SKM-1 (cell line): ENCODE measurements around the gene ZNF227.
"Not testable (repeated sequence)": the region's sequence is repeated elsewhere in the genome, so short reads cannot be mapped to it uniquely, and the experiment has no call there.

Experiments
- DNase-seq: peaks from one replicate; lab custom pipeline; 2025; ENCODE audit not compliant: unreplicated experiment; lab: John Stamatoyannopoulos, UW

ZNF227 gene

DNA sequence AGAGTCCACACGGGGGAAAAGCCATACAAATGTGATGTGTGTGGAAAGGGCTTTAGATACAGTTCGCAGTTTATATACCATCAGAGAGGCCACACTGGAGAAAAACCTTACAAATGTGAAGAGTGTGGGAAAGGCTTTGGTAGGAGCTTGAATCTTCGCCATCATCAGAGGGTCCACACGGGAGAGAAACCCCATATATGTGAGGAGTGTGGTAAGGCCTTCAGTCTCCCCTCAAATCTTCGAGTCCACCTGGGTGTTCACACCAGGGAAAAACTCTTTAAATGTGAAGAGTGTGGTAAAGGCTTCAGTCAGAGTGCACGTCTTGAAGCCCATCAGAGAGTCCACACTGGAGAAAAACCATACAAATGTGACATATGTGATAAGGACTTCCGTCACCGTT, 24.1 kb downstream of the ZNF227 start:
- DNase-seq: no peak

GRCh38 chr19:44252332-44252731, 40.0 kb downstream of the ZNF227 start:
- not testable (repeated sequence) for DNase-seq

DNA sequence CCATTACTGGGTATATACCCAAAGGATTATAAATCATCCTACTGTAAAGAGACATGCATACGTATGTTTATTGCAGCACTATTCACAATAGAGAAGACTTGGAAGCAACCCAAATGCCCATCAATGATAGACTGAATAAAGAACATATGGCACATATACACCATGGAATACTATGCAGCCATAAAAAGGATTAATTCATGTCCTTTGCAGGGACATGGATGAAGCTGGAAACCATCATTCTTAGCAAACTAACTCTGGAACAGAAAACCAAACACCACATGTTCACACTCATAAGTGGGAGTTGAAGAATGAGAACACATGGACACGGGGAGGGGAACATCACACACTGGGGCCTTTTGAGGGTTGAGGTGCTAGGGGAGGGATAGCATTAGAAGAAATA, 41.1 kb downstream of the ZNF227 start:
- DNase-seq: not testable (repeated sequence)

DNA sequence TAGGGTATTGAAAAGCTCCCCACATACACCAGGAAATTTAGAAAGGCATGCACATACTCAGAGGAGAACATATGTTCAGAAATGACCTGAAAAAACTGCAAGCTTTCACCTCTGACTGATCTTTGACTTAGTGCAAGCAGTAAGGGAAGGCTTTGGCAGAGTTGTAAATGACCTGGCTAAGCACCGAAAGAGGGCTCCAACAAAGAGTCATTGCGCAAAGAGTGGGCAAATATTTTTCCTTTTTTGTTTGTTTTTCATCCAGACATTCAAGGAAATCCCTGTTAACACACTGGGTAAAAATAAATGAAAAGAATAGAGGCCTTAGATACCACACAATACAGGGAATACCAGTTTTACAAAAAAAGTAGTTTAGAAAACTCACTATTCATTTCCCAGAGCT, 42.2 kb downstream of the ZNF227 start:
- DNase-seq: no peak

DNA sequence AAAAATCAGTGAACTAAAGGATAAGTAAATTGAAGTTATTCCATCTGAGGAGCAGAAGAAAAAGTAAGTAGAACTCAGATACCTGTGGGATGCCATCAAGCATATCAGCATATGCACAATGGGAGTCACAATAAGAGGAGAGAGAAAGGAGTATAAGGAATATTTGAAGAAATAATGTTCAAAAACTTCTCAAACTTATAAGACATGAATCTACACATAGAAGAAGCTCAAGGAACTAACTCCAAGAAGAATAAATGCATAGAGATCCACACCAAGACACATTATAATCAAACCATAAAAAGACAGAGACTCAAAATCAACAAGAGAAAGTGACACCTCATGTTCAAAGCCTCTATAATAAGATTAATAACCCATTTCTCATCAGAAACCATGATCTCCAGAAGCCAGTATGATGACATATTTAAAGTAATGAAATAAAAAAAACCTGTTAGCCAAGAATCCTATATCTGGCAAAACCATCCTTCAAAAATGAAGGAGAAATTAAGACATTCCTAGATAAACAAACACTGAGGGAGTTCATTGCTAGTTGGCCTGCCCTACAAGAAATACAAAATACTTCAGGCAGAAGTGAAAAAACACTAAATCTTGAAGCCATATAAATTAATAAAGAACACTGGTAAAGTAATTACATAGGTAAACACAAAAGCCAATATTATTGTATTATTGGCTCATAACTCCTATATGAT, 43.5 kb downstream of the ZNF227 start:
- DNase-seq: no peak

DNA sequence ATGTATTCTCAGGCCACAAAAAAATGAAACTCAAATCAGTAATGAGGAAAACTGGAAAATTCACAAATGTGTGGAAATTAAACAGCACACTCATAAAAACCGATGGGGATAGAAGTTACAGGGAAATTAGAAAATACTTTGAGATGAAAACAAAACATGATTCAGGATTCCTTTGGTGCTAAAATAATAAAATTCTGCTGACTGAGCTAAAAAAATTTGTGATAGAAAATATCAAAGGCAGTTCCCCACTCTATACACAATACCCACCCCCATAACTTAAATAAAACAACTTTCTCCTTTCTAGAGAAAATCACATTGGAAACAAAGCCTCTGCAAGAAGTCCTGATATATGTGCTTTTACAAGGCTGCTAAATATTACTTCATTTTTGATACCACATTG, 45.8 kb downstream of the ZNF227 start:
- DNase-seq: no peak

- no peak for DNase-seq
Observed at GRCh38 chr19:44258835-44259413, 46.6 kb downstream of the ZNF227 start.

- no peak for DNase-seq
Observed at GRCh38 chr19:44260343-44260681, 48.0 kb downstream of the ZNF227 start.

- no peak for DNase-seq
Observed at GRCh38 chr19:44260695-44261446, 48.5 kb downstream of the ZNF227 start.

- no peak for DNase-seq
Observed at GRCh38 chr19:44277331-44277730, 65.0 kb downstream of the ZNF227 start.

GRCh38 chr19:44278181-44278690, 65.9 kb downstream of the ZNF227 start:
- no peak for DNase-seq

GRCh38 chr19:44280916-44281315, 68.6 kb downstream of the ZNF227 start:
- no peak for DNase-seq

DNA sequence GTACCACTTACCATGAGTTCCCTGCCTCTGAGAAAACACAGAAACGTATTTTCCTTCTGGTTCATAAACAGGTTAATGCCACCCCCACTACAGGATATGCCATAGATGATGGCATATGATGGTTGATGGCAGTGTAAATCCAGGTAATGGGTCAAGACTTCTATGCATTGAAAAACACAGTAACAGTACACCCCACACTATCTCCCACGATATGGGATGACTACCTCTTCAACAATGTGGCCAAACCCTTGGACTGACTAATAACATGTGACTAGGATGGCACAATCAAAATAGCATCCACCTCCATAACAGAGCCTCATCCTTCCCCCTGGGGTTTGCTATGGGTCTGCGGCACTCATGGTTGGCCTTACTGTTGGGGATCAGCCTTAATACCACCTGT, 70.5 kb downstream of the ZNF227 start:
- DNase-seq: no peak

GRCh38 chr19:44284968-44285367, 72.6 kb downstream of the ZNF227 start:
- no peak for DNase-seq
